HG02852 (cell line): ENCODE measurements around the gene CMKLR1.

ENCODE experiments used
- ATAC-seq: cut with Tn5 transposase; IDR thresholded peaks from one replicate; pipeline ENCODE4 v1.9.1; 2021; ENCODE audit warnings: mild to moderate bottlenecking, moderate library complexity; ENCODE audit not compliant: unreplicated experiment

CMKLR1 gene

GRCh38 chr12:108317308-108318234 lies 21.5 kb downstream of the CMKLR1 start:
- no peak for ATAC-seq

GRCh38 chr12:108316176-108317086 lies 22.7 kb downstream of the CMKLR1 start:
- no peak for ATAC-seq

DNA sequence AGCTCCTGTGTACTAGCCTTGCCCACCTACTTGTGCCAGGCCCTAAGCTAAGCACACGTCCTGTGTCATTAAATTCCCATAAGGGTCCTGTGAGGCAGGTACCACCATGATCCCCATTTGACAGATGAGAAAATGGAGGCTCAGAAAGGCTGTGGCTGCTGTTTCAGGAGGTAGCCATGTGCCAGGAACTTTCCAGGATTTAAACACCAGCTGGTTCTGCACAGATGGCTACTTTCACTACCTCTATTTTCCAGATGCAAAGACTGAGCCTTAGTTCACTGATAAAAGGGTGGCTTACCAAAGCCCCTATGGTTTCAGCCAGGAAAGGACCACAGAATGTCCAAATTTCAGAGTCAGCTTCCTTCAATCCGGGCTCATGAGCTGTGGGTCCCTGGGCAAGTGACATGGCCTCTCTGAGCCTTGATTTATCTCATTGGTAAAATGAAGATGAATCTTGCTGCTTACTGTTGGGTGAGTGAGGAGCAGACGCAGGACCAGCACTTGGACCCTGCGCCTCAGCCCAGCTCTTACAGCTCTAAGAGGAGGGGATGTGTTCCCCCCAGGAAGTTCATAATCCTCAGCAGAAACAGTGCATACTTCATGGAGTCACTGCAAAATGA lies 23.5 kb downstream of the CMKLR1 start:
- ATAC-seq, result no peak

DNA sequence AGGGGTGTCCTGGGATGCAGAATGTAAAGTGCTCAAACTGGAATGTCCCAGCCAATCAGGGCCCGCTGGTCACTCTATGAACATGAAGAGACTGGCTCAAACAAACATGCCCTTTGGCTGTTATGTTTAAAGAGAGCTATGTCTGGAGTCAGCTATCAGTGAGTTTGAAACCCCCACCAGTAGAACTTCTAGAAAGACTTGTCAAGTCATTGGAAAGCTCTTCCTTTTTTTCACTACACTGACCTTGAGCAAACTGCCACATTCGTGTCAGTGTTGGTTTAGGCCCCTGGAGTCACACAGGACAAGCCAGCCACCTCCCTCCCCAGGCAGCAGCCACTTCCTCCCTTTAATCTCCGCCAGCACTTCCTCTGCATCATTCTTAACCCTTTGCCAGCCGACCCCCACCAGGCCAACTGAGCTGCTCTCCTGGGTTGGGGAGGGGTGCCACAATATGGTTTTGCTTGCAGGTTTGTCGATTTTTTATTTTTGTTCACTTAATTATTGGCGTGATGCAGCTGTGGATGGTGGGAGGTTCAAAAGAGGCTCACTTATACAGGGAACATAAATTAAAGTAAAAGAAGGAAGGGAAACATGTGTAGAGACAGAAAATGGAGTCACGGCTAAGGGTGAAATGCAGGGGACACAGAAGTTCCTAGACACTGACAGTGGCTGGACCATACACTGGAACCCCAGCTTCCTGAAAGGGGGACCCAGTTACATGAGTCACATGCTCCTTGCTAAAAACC lies 25.3 kb downstream of the CMKLR1 start:
- no peak for ATAC-seq

DNA sequence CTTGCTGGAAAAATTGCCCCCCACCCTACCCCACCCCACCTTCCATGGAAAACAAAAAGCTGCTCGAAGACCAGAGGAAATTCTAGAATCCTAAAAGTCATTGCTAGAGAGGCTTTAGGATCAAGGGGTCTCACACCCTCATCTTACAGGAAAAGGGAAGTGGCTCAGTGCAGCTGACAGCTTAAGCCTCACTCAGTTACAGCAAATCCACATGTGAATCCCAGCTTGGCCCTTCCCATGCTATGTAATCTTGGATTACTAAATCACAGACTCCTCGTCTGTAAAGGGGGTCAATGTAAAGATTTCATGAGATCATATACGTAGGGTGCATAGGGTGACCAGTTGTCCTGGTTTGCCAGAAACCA lies 25.9 kb downstream of the CMKLR1 start:
- ATAC-seq, result no peak

GRCh38 chr12:108312693-108313189 lies 26.4 kb downstream of the CMKLR1 start:
- ATAC-seq, result no peak

DNA sequence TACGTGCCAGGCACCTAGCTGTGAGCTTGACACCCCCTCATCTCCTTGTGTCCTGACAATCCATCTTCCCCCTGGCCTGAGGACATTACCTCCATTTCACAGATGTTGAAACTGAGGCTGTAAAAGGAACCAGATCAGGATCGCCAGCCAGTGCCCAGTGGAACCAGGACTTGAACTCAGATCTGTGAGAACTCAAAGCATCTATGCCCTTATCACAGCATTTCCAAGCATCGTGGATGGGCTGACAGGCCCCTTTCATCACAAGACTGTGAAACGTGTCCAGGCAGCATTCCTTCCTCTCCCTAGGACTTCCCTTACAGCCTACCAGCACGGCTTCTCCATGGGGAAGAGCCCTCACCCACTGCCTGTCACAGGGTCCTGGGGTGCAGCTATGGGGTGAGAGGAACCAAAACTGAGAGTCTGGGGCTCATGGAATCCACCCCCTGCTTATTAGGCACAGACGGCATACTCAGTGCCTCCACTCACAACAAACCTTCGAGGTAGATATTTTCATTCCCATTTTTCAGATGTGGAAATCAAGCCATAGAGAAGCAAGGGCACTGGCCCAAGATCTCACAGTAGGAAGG lies 26.9 kb downstream of the CMKLR1 start:
- ATAC-seq, result no peak

DNA sequence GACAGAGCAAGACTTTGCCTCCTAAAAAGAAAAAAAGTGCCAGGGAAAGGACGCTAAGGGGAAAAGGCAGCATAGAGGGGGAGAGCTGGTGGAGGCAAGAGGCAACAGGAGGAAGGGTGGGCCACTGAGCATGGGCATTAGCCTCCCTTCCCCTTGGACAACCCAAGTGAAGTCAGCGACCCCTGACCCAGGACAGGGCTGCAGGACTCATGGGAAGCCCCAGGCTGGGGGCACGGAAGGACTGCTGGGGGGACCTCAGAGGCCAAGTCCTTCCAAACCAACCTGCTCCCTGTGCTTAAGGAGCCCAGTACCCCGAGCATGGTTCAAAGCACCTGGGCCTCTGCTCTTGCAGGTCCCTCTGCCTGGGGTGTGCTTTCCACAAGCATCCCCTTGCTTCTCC lies 27.5 kb downstream of the CMKLR1 start:
- no peak for ATAC-seq

DNA sequence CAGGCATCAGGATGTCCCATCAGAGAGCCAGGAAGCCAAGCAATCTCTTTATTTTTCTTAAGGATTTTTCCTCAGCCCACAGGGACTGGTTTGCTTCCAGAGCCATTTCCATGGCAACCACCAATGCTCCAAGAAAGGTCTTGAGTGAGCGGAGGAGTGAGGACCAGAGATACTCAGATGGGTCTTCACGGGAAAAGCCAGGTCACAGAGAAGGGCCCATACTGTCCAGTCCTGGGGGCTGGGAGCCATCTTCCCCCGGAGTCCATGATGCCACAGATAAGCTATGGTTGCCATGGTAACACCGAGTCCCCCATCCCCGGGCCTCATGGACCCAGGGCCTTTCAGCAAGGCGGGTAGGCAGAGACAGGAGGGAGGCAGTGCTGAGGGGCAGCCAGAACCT lies 28.6 kb downstream of the CMKLR1 start:
- ATAC-seq, result no peak

GRCh38 chr12:108309674-108310312 lies 29.3 kb downstream of the CMKLR1 start:
- ATAC-seq, result no peak

GRCh38 chr12:108308395-108309085 lies 30.6 kb downstream of the CMKLR1 start:
- ATAC-seq, result no peak

DNA sequence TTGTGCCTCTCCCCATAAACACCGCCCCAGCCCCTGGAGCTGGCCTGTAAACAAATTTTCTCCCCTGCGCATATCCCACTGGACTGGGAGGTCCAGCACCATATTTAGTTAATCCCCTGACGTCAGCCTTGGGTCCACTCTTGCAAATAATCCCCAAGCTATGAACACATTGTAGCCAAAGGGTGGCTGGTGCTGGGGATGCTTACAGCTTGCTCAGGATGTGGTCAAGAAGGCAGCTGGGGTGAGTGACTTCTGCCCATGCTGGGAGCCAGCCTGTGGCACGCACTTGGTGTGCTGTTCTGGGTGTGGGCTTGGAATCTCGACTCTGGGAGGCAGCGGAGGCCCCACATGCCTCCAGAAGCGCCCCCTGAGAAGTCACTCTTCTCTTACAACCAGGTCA lies 32.1 kb downstream of the CMKLR1 start:
- ATAC-seq, result no peak

DNA sequence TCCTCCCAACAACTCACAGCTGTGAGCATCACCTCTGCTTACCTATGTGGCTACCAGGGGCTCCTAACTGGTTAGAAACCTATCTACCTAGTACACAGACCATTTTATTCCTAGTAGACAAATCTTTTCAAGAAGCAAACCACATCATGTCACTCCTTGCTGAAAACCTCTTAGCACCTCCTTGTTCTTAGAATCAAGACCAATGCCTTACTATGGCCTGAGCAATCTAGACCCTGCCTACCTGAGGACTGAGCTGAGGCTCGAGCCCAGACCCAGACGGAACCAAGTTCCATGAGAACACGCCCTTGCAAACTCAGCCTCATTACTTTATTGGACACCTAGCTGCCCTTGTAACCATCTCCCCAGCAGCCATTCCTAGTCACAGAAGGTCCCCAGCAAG lies 32.6 kb downstream of the CMKLR1 start:
- ATAC-seq, result no peak

GRCh38 chr12:108305991-108306501 lies 33.1 kb downstream of the CMKLR1 start:
- ATAC-seq, result no peak

GRCh38 chr12:108305520-108305919 lies 33.6 kb downstream of the CMKLR1 start:
- no peak for ATAC-seq

DNA sequence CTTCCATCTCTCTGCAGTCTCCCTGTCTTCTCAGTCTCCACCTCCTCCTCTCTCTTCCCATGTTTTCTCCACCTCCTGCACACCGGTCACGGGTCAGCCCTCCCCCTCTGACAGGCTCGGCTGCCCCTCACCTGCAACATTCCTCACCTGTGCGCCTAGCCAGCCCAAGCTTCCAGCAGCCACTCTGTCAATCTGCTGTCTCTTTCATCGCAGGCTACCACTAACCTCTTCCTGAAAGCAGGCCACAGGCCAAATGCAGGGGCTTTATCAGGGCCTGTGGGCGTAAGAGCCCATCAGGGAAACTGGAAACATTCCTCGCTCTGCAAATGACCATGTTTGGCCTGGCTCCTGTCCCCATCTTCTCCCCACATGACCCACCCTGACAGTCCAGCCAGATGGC lies 34.5 kb downstream of the CMKLR1 start:
- no peak for ATAC-seq

- ATAC-seq, result no peak
These were observed 35.4 kb downstream of the CMKLR1 start for GRCh38 chr12:108303703-108304102.

GRCh38 chr12:108302403-108303311 lies 36.5 kb downstream of the CMKLR1 start:
- no peak for ATAC-seq
